Prostate gland (tissue), 2 donors: ENCODE results near the gene DSCAM. TPM values are rescaled to one million over a fixed set of nuclear protein-coding genes. Genes with fewer than 3 reads are reported as not detected.

ENCODE experiments used
- DNase-seq: peaks from one replicate; pipeline ENCODE4 v3.0.0-alpha.2; 2019; ENCODE audit warnings: low spot score
- H3K27ac ChIP-seq, 2 donors: fragments of 200-600 bp; sonication (generic); 2 replicates each; pipeline ENCODE4 v1.5.1; 2017 to 2019
- H3K27me3 ChIP-seq: fragments of 200-600 bp; sonication (generic); replicated peaks from 2 replicates; pipeline ENCODE4 v1.5.1; 2019; ENCODE audit not compliant: insufficient read depth
- H3K36me3 ChIP-seq, 2 donors: fragments of 200-600 bp; sonication (generic); 1 replicate in 1 of 2; 2 replicates in 1 of 2; pipeline versions ENCODE4 v1.5.1 to v1.8.1; 2017 to 2019
- H3K4me1 ChIP-seq: fragments of 200-600 bp; sonication (generic); replicated peaks from 2 replicates; pipeline ENCODE4 v1.5.1; 2019
- H3K4me3 ChIP-seq, 2 donors: fragments of 200-600 bp; sonication (generic); 2 replicates each; pipeline ENCODE4 v1.5.1; 2017 to 2019
- H3K9me3 ChIP-seq: fragments of 200-600 bp; sonication (generic); 2 replicates; pipeline ENCODE4 v1.5.1; 2017
- CTCF ChIP-seq, 4 experiments: fragments of 200-600 bp in 2 of 4; fragments of 450-650 bp in 2 of 4; sonication (generic) in 2 of 4; IDR thresholded peaks; 1 replicate in 3 of 4; 2 replicates in 1 of 4; pipeline ENCODE4 v1.5.1; 2016 to 2019; ENCODE audit warnings: antibody characterized with exemption in 4 of 4, mild to moderate bottlenecking in 2 of 4, moderate library complexity in 2 of 4
- POLR2A ChIP-seq: fragments of 450-650 bp; IDR thresholded peaks from one replicate; pipeline ENCODE4 v1.6.1; 2016; ENCODE audit warnings: antibody characterized with exemption, mild to moderate bottlenecking
- POLR2AphosphoS5 ChIP-seq: sonication (generic); formaldehyde crosslinking; IDR thresholded peaks from one replicate; pipeline ENCODE4 v1.6.1; 2017; ENCODE audit warnings: antibody characterized with exemption
- WGBS: methylation state at CpG from one replicate; pipeline ENCODE4 v1.1.5; 2018; 5-methylcytosine and 5-hydroxymethylcytosine counted together
- intact Hi-C: fragments of 100-400 bp; cut with DNase I; formaldehyde crosslinking; loops from one replicate; pipeline ENCODE4 v1.14.2; 2022
- total RNA-seq, 2 donors: library from RNA; depleted of rRNA; stranded (reverse); fragments of >200 nt; gene quantifications; one replicate each; pipeline ENCODE4 v1.1.0, GENCODE V29; 2016

DSCAM gene
- total RNA-seq, 2 donors from 2014 or later = under 0.01 to 1.6 TPM

- Histone ChIP-seq H3K27ac (peak overlapping the region; percentile 16 to 27), H3K27me3 (no peaks in the 10 kb centered on the region), H3K4me3 (no peak overlapping the region), H3K4me1 (no peaks in the 10 kb centered on the region), H3K9me3 (no peaks in the 10 kb centered on the region), H3K36me3 (no peaks in the 10 kb centered on the region)
- intact Hi-C loops = no loop called here
- TF ChIP-seq CTCF (IDR thresholded peaks at IDR 0.05) (no peak), POLR2AphosphoS5 (peak; percentile 85), POLR2A (no peak)
- DNase-seq = peak; percentile 47
- 38% methylated on average over 4 of the region's 4 CpGs for WGBS
Observed at GRCh38 chr21:40070871-40071270, 776.1 kb downstream of the DSCAM start.

GRCh38 chr21:40067751-40068150, 779.2 kb downstream of the DSCAM start:
- Histone ChIP-seq H3K4me3 (no peak overlapping the region), H3K27me3 (no peaks in the 10 kb centered on the region), H3K36me3 (no peaks in the 10 kb centered on the region), H3K27ac (peak overlapping the region; percentile 24 to 36), H3K9me3 (no peaks in the 10 kb centered on the region), H3K4me1 (no peaks in the 10 kb centered on the region)
- no peak for DNase-seq
- intact Hi-C loops = no loop called here
- 28% methylated on average over 4 of the region's 4 CpGs for WGBS
- TF ChIP-seq POLR2AphosphoS5 = no peak
- TF ChIP-seq POLR2A = no peak
- TF ChIP-seq CTCF (IDR thresholded peaks at IDR 0.05) = no peak

- Histone ChIP-seq H3K4me3 (no peak overlapping the region), H3K27ac (no peak overlapping the region), H3K4me1 (no peaks in the 10 kb centered on the region), H3K36me3 (no peaks in the 10 kb centered on the region), H3K9me3 (no peaks in the 10 kb centered on the region), H3K27me3 (no peaks in the 10 kb centered on the region)
- DNase-seq = no peak
- WGBS = 62% methylated on average over 3 of the region's 3 CpGs
- intact Hi-C loops = no loop called here
- no peak for TF ChIP-seq CTCF (IDR thresholded peaks at IDR 0.05)
- TF ChIP-seq POLR2A = no peak
- no peak for TF ChIP-seq POLR2AphosphoS5
Observed at GRCh38 chr21:40066221-40066620, 780.7 kb downstream of the DSCAM start.

- Histone ChIP-seq H3K27me3 (no peaks in the 10 kb centered on the region), H3K4me3 (no peak overlapping the region), H3K27ac (no peak overlapping the region), H3K9me3 (no peaks in the 10 kb centered on the region), H3K4me1 (no peaks in the 10 kb centered on the region), H3K36me3 (no peaks in the 10 kb centered on the region)
- intact Hi-C loops = no loop called here
- TF ChIP-seq POLR2AphosphoS5 (no peak), POLR2A (no peak), CTCF (IDR thresholded peaks at IDR 0.05) (no peak)
- no peak for DNase-seq
- WGBS = 49% methylated on average over 7 of the region's 7 CpGs
Observed at GRCh38 chr21:40060083-40060677, 786.8 kb downstream of the DSCAM start.

- H3K4me1 ChIP-seq = peaks cover 8% of the 10 kb centered on the region
Observed at GRCh38 chr21:40057331-40057730, 789.6 kb downstream of the DSCAM start.

More at GRCh38 chr21:40057331-40057730, 789.6 kb downstream of the DSCAM start:
- no peak for TF ChIP-seq POLR2AphosphoS5
- TF ChIP-seq POLR2A = no peak
- no peak for TF ChIP-seq CTCF (IDR thresholded peaks at IDR 0.05)
- Histone ChIP-seq H3K9me3 (no peaks in the 10 kb centered on the region), H3K27ac (no peak overlapping the region), H3K4me3 (no peak overlapping the region), H3K27me3 (no peaks in the 10 kb centered on the region), H3K36me3 (no peaks in the 10 kb centered on the region)
- WGBS = 91% methylated on average over 5 of the region's 5 CpGs
- intact Hi-C loops = no loop called here
- no peak for DNase-seq
